Stimulated activated effector memory CD8-positive, alpha-beta T cell treated with anti-CD3 and anti-CD28 coated beads, Interleukin-12 subunit alpha, Interleukin-12 subunit beta, amount 100 ng/mL, for 72 hours (primary cell): Measurements from ENCODE around the gene IL25.
"Not testable (repeated sequence)": the region's sequence is repeated elsewhere in the genome, so short reads cannot be mapped to it uniquely, and the experiment has no call there.

Experiments
- ATAC-seq: fragments of 150-1000 bp; cut with Tn5 transposase; 2 replicates; pipeline ENCODE4 v1.10.0; 2021
- DNase-seq, 2 donors: peaks; one replicate each; pipeline ENCODE4 v3.0.0; 2021 to 2022; ENCODE audit warnings: low spot score in 2 of 2
- H3K27ac Mint-ChIP-seq: one replicate; pipeline ENCODE4 v1.8.0; 2022; ENCODE audit warnings: mild to moderate bottlenecking, mixed read lengths
- H3K36me3 Mint-ChIP-seq: one replicate; pipeline ENCODE4 v1.8.0; 2022; ENCODE audit warnings: mild to moderate bottlenecking, mixed read lengths
- H3K4me1 Mint-ChIP-seq: one replicate; pipeline ENCODE4 v1.8.0; 2022; ENCODE audit warnings: mixed read lengths
- H3K4me3 Mint-ChIP-seq: one replicate; pipeline ENCODE4 v1.8.0; 2022; ENCODE audit warnings: mild to moderate bottlenecking, mixed read lengths
- H3K9me3 Mint-ChIP-seq: one replicate; pipeline ENCODE4 v1.8.0; 2022; ENCODE audit warnings: mixed read lengths

The IL25 gene

GRCh38 chr14:23377573-23378563 is 5.3 kb downstream of the IL25 start:
- Mint-ChIP-seq H3K9me3 (no peaks in the 10 kb centered on the region), H3K36me3 (no peaks in the 10 kb centered on the region), H3K27ac (peak overlapping the region; percentile 54), H3K4me1 (no peaks in the 10 kb centered on the region), H3K4me3 (no peak overlapping the region)
- ATAC-seq (no peak), DNase-seq (no peak)

- Mint-ChIP-seq H3K27ac (no peak overlapping the region), H3K9me3 (no peaks in the 10 kb centered on the region), H3K36me3 (no peaks in the 10 kb centered on the region), H3K4me3 (no peak overlapping the region), H3K4me1 (no peaks in the 10 kb centered on the region)
- ATAC-seq, result no peak
- DNase-seq, result no peak
Measured at GRCh38 chr14:23378612-23379220, 6.1 kb downstream of the IL25 start.

- peak; percentile 55 to 77 for DNase-seq
- Mint-ChIP-seq H3K36me3 (no peaks in the 10 kb centered on the region), H3K4me3 (no peak overlapping the region), H3K27ac (no peak overlapping the region), H3K9me3 (no peaks in the 10 kb centered on the region), H3K4me1 (no peaks in the 10 kb centered on the region)
- ATAC-seq, result peak; percentile 69
Measured at GRCh38 chr14:23379366-23380196, 7.0 kb downstream of the IL25 start.

GRCh38 chr14:23380197-23380914 is 7.7 kb downstream of the IL25 start:
- H3K36me3 Mint-ChIP-seq, result no peaks in the 10 kb centered on the region
- no peak overlapping the region for H3K4me3 Mint-ChIP-seq
- no peaks in the 10 kb centered on the region for H3K4me1 Mint-ChIP-seq
- DNase-seq, result no peak
- no peak for ATAC-seq
- H3K27ac Mint-ChIP-seq, result no peak overlapping the region
- no peaks in the 10 kb centered on the region for H3K9me3 Mint-ChIP-seq

GRCh38 chr14:23380976-23381375 is 8.4 kb downstream of the IL25 start:
- H3K27ac Mint-ChIP-seq, result no peak overlapping the region
- H3K36me3 Mint-ChIP-seq, result no peaks in the 10 kb centered on the region
- H3K4me3 Mint-ChIP-seq, result no peak overlapping the region
- H3K4me1 Mint-ChIP-seq, result no peaks in the 10 kb centered on the region
- DNase-seq, result no peak
- ATAC-seq, result no peak
- no peaks in the 10 kb centered on the region for H3K9me3 Mint-ChIP-seq

- DNase-seq, result no peak
Measured at GRCh38 chr14:23381871-23382270, 9.3 kb downstream of the IL25 start.

GRCh38 chr14:23382276-23382675 is 9.7 kb downstream of the IL25 start:
- peak overlapping the region; percentile 24 for H3K27ac Mint-ChIP-seq
- DNase-seq (no peak), ATAC-seq (no peak)
- H3K36me3 Mint-ChIP-seq, result no peaks in the 10 kb centered on the region
- H3K4me1 Mint-ChIP-seq, result no peaks in the 10 kb centered on the region
- no peak overlapping the region for H3K4me3 Mint-ChIP-seq
- H3K9me3 Mint-ChIP-seq, result no peaks in the 10 kb centered on the region

More at GRCh38 chr14:23381871-23382270, 9.3 kb downstream of the IL25 start:
- no peaks in the 10 kb centered on the region for H3K4me1 Mint-ChIP-seq
- no peak for ATAC-seq
- H3K27ac Mint-ChIP-seq, result peak overlapping the region; percentile 24
- H3K36me3 Mint-ChIP-seq, result no peaks in the 10 kb centered on the region
- H3K9me3 Mint-ChIP-seq, result no peaks in the 10 kb centered on the region
- no peak overlapping the region for H3K4me3 Mint-ChIP-seq

- Mint-ChIP-seq H3K4me3 (no peak overlapping the region), H3K36me3 (no peaks in the 10 kb centered on the region), H3K4me1 (no peaks in the 10 kb centered on the region), H3K9me3 (no peaks in the 10 kb centered on the region), H3K27ac (no peak overlapping the region)
- ATAC-seq (no peak), DNase-seq (no peak)
Measured at GRCh38 chr14:23382731-23383440, 10.3 kb downstream of the IL25 start.

GRCh38 chr14:23384364-23385080 is 11.9 kb downstream of the IL25 start:
- no peak for DNase-seq
- H3K4me3 Mint-ChIP-seq, result no peak overlapping the region
- H3K36me3 Mint-ChIP-seq, result no peaks in the 10 kb centered on the region
- no peak for ATAC-seq
- H3K27ac Mint-ChIP-seq, result no peak overlapping the region
- no peaks in the 10 kb centered on the region for H3K4me1 Mint-ChIP-seq
- no peaks in the 10 kb centered on the region for H3K9me3 Mint-ChIP-seq

- no peaks in the 10 kb centered on the region for H3K36me3 Mint-ChIP-seq
- no peak overlapping the region for H3K27ac Mint-ChIP-seq
- ATAC-seq (no peak), DNase-seq (no peak)
- H3K4me3 Mint-ChIP-seq, result no peak overlapping the region
- no peaks in the 10 kb centered on the region for H3K9me3 Mint-ChIP-seq
- H3K4me1 Mint-ChIP-seq, result no peaks in the 10 kb centered on the region
Measured at GRCh38 chr14:23385244-23385641, 12.6 kb downstream of the IL25 start.

GRCh38 chr14:23385642-23386265 is 13.1 kb downstream of the IL25 start:
- Mint-ChIP-seq H3K9me3 (no peaks in the 10 kb centered on the region), H3K4me3 (no peak overlapping the region), H3K27ac (no peak overlapping the region), H3K36me3 (no peaks in the 10 kb centered on the region), H3K4me1 (no peaks in the 10 kb centered on the region)
- ATAC-seq (no peak), DNase-seq (no peak)

GRCh38 chr14:23386266-23386657 is 13.7 kb downstream of the IL25 start:
- not testable (repeated sequence) for H3K9me3 Mint-ChIP-seq, H3K4me1 Mint-ChIP-seq, H3K27ac Mint-ChIP-seq, H3K36me3 Mint-ChIP-seq, ATAC-seq, DNase-seq, H3K4me3 Mint-ChIP-seq

GRCh38 chr14:23386999-23387398 is 14.4 kb downstream of the IL25 start:
- Mint-ChIP-seq H3K4me3 (no peak overlapping the region), H3K4me1 (no peaks in the 10 kb centered on the region), H3K9me3 (no peaks in the 10 kb centered on the region), H3K27ac (no peak overlapping the region), H3K36me3 (no peaks in the 10 kb centered on the region)
- no peak for DNase-seq
- ATAC-seq, result no peak
